COLO668 (cell line): ENCODE results near the gene RPTOR.

Experiments used
- DNase-seq: peaks from one replicate; lab custom pipeline; 2025; ENCODE audit not compliant: unreplicated experiment; lab: John Stamatoyannopoulos, UW

Gene RPTOR

GRCh38 chr17:80901319-80901718, 356.7 kb downstream of the RPTOR start:
- DNase-seq = no peak

- no peak for DNase-seq
Measured at GRCh38 chr17:80902197-80902962, 357.7 kb downstream of the RPTOR start.

GRCh38 chr17:80902963-80903611, 358.4 kb downstream of the RPTOR start:
- no peak for DNase-seq

- DNase-seq = no peak
Measured at GRCh38 chr17:80904036-80904753, 359.6 kb downstream of the RPTOR start.

GRCh38 chr17:80905586-80906230, 361.1 kb downstream of the RPTOR start:
- no peak for DNase-seq

- DNase-seq = no peak
Measured at GRCh38 chr17:80906364-80907259, 362.0 kb downstream of the RPTOR start.

- no peak for DNase-seq
Measured at GRCh38 chr17:80907281-80907680, 362.6 kb downstream of the RPTOR start.

GRCh38 chr17:80908211-80908610, 363.6 kb downstream of the RPTOR start:
- no peak for DNase-seq

GRCh38 chr17:80908776-80909175, 364.1 kb downstream of the RPTOR start:
- DNase-seq = no peak

GRCh38 chr17:80909635-80910034, 365.0 kb downstream of the RPTOR start:
- DNase-seq = no peak

- no peak for DNase-seq
Measured at GRCh38 chr17:80910043-80910442, 365.4 kb downstream of the RPTOR start.

- no peak for DNase-seq
Measured at GRCh38 chr17:80912476-80912875, 367.8 kb downstream of the RPTOR start.

- peak; percentile 0 for DNase-seq
Measured at GRCh38 chr17:80913928-80914821, 369.5 kb downstream of the RPTOR start.

GRCh38 chr17:80916246-80916645, 371.6 kb downstream of the RPTOR start:
- no peak for DNase-seq

- no peak for DNase-seq
Measured at GRCh38 chr17:80917716-80918560, 373.3 kb downstream of the RPTOR start.

GRCh38 chr17:80918731-80919130, 374.1 kb downstream of the RPTOR start:
- no peak for DNase-seq

GRCh38 chr17:80919331-80920311, 375.0 kb downstream of the RPTOR start:
- DNase-seq = no peak
